IMR-90 (cell line): ENCODE results near the gene TNNT1. TPM values are rescaled to one million over a fixed set of nuclear protein-coding genes. Genes with fewer than 3 reads are reported as not detected.
"Not testable (repeated sequence)": the region's sequence is repeated elsewhere in the genome, so short reads cannot be mapped to it uniquely, and the experiment has no call there.

Source experiments
- ATAC-seq: fragments of 200-7000 bp; cut with Tn5 transposase; 2 replicates; pipeline ENCODE4 v1.9.1; 2020; ENCODE audit warnings: low read depth, mild to moderate bottlenecking, moderate library complexity
- BruUV-seq: library from RNA; stranded (reverse); fragments of 400-500 nt; replicated peaks from 2 replicates; lab custom pipeline; 2021; lab: Mats Ljungman, UMichigan
- CTCF ChIA-PET: fragments of 300-600 bp; formaldehyde crosslinking; extraction: SDS; loops from one replicate; lab custom pipeline; 2021; ENCODE audit warnings: antibody characterized with exemption; lab: Yijun Ruan, JAX
- POLR2A ChIA-PET: fragments of 300-600 bp; sonication (Branson Sonifier 250); formaldehyde crosslinking; loops from one replicate; lab custom pipeline; 2022; ENCODE audit warnings: antibody characterized with exemption; ENCODE audit not compliant: unreplicated experiment; lab: Charles Lee
- DNase-seq: peaks from one replicate; pipeline ENCODE4 v3.0.0; 2013
- H2AFZ ChIP-seq: replicated peaks from 2 replicates; pipeline ENCODE3; 2013; ENCODE audit warnings: low read length, mild to moderate bottlenecking; ENCODE audit not compliant: poor library complexity
- H2AK5ac ChIP-seq: 2 replicates; pipeline ENCODE4 v1.6.1; 2013; ENCODE audit warnings: low read depth, low read length, inconsistent platforms
- H2AK9ac ChIP-seq: replicated peaks from 2 replicates; pipeline ENCODE3; 2013; ENCODE audit warnings: mild to moderate bottlenecking, low read depth, low read length, moderate library complexity; ENCODE audit not compliant: poor library complexity
- H2BK120ac ChIP-seq: 2 replicates; pipeline ENCODE4 v1.6.1; 2013; ENCODE audit warnings: low read depth, low read length, inconsistent platforms
- H2BK15ac ChIP-seq: 3 replicates; pipeline ENCODE4 v1.6.1; 2013; ENCODE audit warnings: low read depth, low read length, inconsistent platforms
- H2BK20ac ChIP-seq: 2 replicates; pipeline ENCODE4 v1.6.1; 2013; ENCODE audit warnings: low read depth, mild to moderate bottlenecking, inconsistent platforms, low read length, moderate library complexity
- H2BK5ac ChIP-seq: 2 replicates; pipeline ENCODE4 v1.6.1; 2013; ENCODE audit warnings: mild to moderate bottlenecking, low read depth, low read length, inconsistent platforms; ENCODE audit not compliant: poor library complexity, severe bottlenecking
- H3K14ac ChIP-seq: replicated peaks from 2 replicates; pipeline ENCODE4 v1.6.1; 2013; ENCODE audit warnings: low read depth, low read length, inconsistent platforms
- H3K18ac ChIP-seq: 2 replicates; pipeline ENCODE4 v1.6.1; 2013; ENCODE audit warnings: low read depth, low read length, control low read depth
- H3K23ac ChIP-seq: 2 replicates; pipeline ENCODE4 v1.6.1; 2013; ENCODE audit warnings: low read depth, low read length, inconsistent platforms
- H3K27ac ChIP-seq: 2 replicates; pipeline ENCODE4 v1.5.1; 2013; ENCODE audit warnings: mild to moderate bottlenecking, control low read depth, low read length; ENCODE audit not compliant: insufficient read depth
- H3K27me3 ChIP-seq: 2 replicates; pipeline ENCODE4 v1.6.1; 2013; ENCODE audit warnings: low read length; ENCODE audit not compliant: control insufficient read depth, insufficient read depth
- H3K36me3 ChIP-seq: 2 replicates; pipeline ENCODE4 v1.6.1; 2013; ENCODE audit warnings: low read length, mixed read lengths; ENCODE audit not compliant: control insufficient read depth, insufficient read depth
- H3K4ac ChIP-seq: 2 replicates; pipeline ENCODE4 v1.6.1; 2013; ENCODE audit warnings: low read depth, low read length, inconsistent platforms
- H3K4me1 ChIP-seq: 2 replicates; pipeline ENCODE4 v1.6.1; 2013; ENCODE audit warnings: low read length, mixed read lengths; ENCODE audit not compliant: control insufficient read depth, insufficient read depth
- H3K4me2 ChIP-seq: 2 replicates; pipeline ENCODE4 v1.6.1; 2013; ENCODE audit warnings: low read depth, mild to moderate bottlenecking, control low read depth, low read length, moderate library complexity
- H3K4me3 ChIP-seq: 2 replicates; pipeline ENCODE4 v1.5.1; 2013; ENCODE audit warnings: low read depth, mild to moderate bottlenecking, control low read depth, low read length, moderate library complexity; ENCODE audit not compliant: insufficient read depth
- H3K56ac ChIP-seq: 2 replicates; pipeline ENCODE4 v1.6.1; 2013; ENCODE audit warnings: low read length, inconsistent platforms; ENCODE audit not compliant: insufficient read depth; ENCODE audit errors: extremely low read depth
- H3K79me1 ChIP-seq, 2 experiments: 2 replicates each; pipeline ENCODE4 v1.6.1; 2013; ENCODE audit warnings: low read length in 2 of 2, inconsistent platforms in 1 of 2, low read depth in 1 of 2
- H3K9ac ChIP-seq: 2 replicates; pipeline ENCODE4 v1.6.1; 2013; ENCODE audit warnings: low read depth, low read length, control low read depth
- H3K9me1 ChIP-seq: 2 replicates; pipeline ENCODE4 v1.6.1; 2013; ENCODE audit warnings: low read length, inconsistent platforms; ENCODE audit not compliant: insufficient read depth
- H3K9me3 ChIP-seq: 2 replicates; pipeline ENCODE4 v1.6.1; 2013; ENCODE audit warnings: low read length; ENCODE audit not compliant: control insufficient read depth, insufficient read depth
- H4K20me1 ChIP-seq: 2 replicates; pipeline ENCODE4 v1.6.1; 2013; ENCODE audit warnings: low read length, inconsistent platforms; ENCODE audit not compliant: insufficient read depth
- H4K5ac ChIP-seq: 2 replicates; pipeline ENCODE4 v1.6.1; 2013; ENCODE audit warnings: mild to moderate bottlenecking, low read depth, low read length, control low read depth
- H4K8ac ChIP-seq, 2 experiments: 2 replicates each; pipeline ENCODE4 v1.6.1; 2013; ENCODE audit warnings: low read depth in 2 of 2, low read length in 2 of 2, control low read depth in 1 of 2, inconsistent platforms in 1 of 2
- H4K91ac ChIP-seq: 2 replicates; pipeline ENCODE4 v1.6.1; 2013; ENCODE audit warnings: low read depth, low read length, inconsistent platforms; ENCODE audit not compliant: insufficient read depth
- WGBS, 2 experiments: methylation state at CpG; one replicate each; pipeline versions ENCODE4 v1.1.5 to v1.1.7; 2013; ENCODE audit warnings: missing lambda C conversion rate in 2 of 2; ENCODE audit not compliant: insufficient read length in 1 of 2; ENCODE audit errors: extremely low coverage in 2 of 2; 5-methylcytosine and 5-hydroxymethylcytosine counted together
- dilution Hi-C: fragments of 300-500 bp; cut with HindIII; formaldehyde crosslinking; loops from one replicate; pipeline ENCODE4 v1.14.3; 2018; ENCODE audit warnings: low sequenced_read_pairs; ENCODE audit not compliant: unreplicated experiment
- in situ Hi-C: fragments of 300-500 bp; cut with MboI; formaldehyde crosslinking; loops from 3 replicates; pipeline ENCODE4 v1.14.3; 2019; ENCODE audit warnings: low sequenced_read_pairs, inconsistent platforms, mixed read lengths
- intact Hi-C: fragments of 100-400 bp; cut with micrococcal nuclease; formaldehyde crosslinking; loops from 2 replicates; pipeline ENCODE4 v1.10.0; 2022
- polyA plus RNA-seq, 3 experiments: library from polyadenylated mRNA; depleted of rRNA; stranded (reverse); fragments of >200 nt; gene quantifications; 2 replicates each; pipeline ENCODE4 v1.2.3, GENCODE V29; 2012; ENCODE audit warnings: low replicate concordance in 1 of 3
- total RNA-seq: library from RNA; depleted of rRNA; stranded (reverse); fragments of >200 nt; gene quantifications from 2 replicates; pipeline ENCODE4 v1.2.3, GENCODE V29; 2012

TNNT1 gene
- total and polyA plus RNA-seq, 2 of the 4 experiments (the other 2 are of a cell fraction), result 1.3 to 2.6 TPM

DNA sequence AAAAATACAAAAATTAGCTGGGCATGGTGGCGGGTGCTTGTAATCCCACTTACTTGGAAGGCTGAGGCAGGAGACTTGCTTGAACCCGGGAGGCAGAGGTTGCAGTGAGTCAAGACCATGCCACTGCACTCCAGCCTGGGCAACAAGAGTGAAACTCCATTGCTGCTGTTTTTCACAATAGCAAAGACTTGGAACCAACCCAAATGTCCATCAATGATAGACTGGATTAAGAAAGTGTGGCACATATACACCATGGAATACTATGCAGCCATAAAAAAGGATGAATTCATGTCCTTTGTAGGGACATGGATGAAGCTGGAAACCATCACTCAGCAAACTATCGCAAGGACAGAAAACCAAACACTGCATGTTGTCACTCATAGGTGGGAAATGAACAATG is 41.8 kb downstream of the TNNT1 start:
- H3K18ac ChIP-seq, H2AK5ac ChIP-seq, H3K9ac ChIP-seq, H3K4me1 ChIP-seq, H3K27me3 ChIP-seq, ATAC-seq, H2BK15ac ChIP-seq, H3K4me3 ChIP-seq, H3K4ac ChIP-seq, H2BK5ac ChIP-seq, H3K23ac ChIP-seq, H3K4me2 ChIP-seq, H3K56ac ChIP-seq, dilution Hi-C loops, POLR2A ChIA-PET, H2BK120ac ChIP-seq, H3K14ac ChIP-seq, H4K8ac ChIP-seq, H3K9me3 ChIP-seq, H4K5ac ChIP-seq, H3K9me1 ChIP-seq, H2AK9ac ChIP-seq, H4K91ac ChIP-seq, H2AFZ ChIP-seq, H3K27ac ChIP-seq, DNase-seq, intact Hi-C loops, CTCF ChIA-PET, H2BK20ac ChIP-seq, BruUV-seq: not testable (repeated sequence)
- Histone ChIP-seq H4K20me1 (peaks cover 47% of the 10 kb centered on the region), H3K36me3 (peaks cover 41% of the 10 kb centered on the region), H3K79me1 (peaks cover 42 to 66% of the 10 kb centered on the region in 2 experiments)
- no CpG with 5 or more reads among the region's 3 CpGs for WGBS, 2 experiments
- in situ Hi-C loops, result loop anchor here (25.0 kb wide), 1 partner anchor 530 kb away; the partner anchor contains the start of genes CCDC106, ZNF580 and ZNF581
